Stimulated activated CD8-positive, alpha-beta memory T cell treated with anti-CD3 and anti-CD28 coated beads, Interleukin-15, amount 100 ng/mL, for 24 hours (primary cell): ENCODE results near the gene AGBL4.
"Not testable (repeated sequence)": the region's sequence is repeated elsewhere in the genome, so short reads cannot be mapped to it uniquely, and the experiment has no call there.

Experiments
- DNase-seq: peaks from one replicate; pipeline ENCODE4 v3.0.0-alpha.2; 2020; ENCODE audit warnings: low read depth

Gene AGBL4

GRCh38 chr1:49424782-49425181, 599.0 kb downstream of the AGBL4 start:
- DNase-seq = no peak

- DNase-seq = no peak
These were observed 607.0 kb downstream of the AGBL4 start for GRCh38 chr1:49416758-49417157.

- DNase-seq = no peak
These were observed 615.4 kb downstream of the AGBL4 start for GRCh38 chr1:49408346-49408745.

- no peak for DNase-seq
These were observed 626.7 kb downstream of the AGBL4 start for GRCh38 chr1:49397086-49397485.

- DNase-seq = no peak
These were observed 629.6 kb downstream of the AGBL4 start for GRCh38 chr1:49394200-49394599.

GRCh38 chr1:49389699-49390098, 634.1 kb downstream of the AGBL4 start:
- DNase-seq = no peak

GRCh38 chr1:49364676-49365075, 659.1 kb downstream of the AGBL4 start:
- DNase-seq = no peak

GRCh38 chr1:49363628-49364027, 660.1 kb downstream of the AGBL4 start:
- no peak for DNase-seq

- DNase-seq = no peak
These were observed 665.7 kb downstream of the AGBL4 start for GRCh38 chr1:49358036-49358435.

GRCh38 chr1:49356594-49356993, 667.2 kb downstream of the AGBL4 start:
- DNase-seq = no peak

GRCh38 chr1:49351768-49352167, 672.0 kb downstream of the AGBL4 start:
- no peak for DNase-seq

GRCh38 chr1:49346767-49347349, 676.9 kb downstream of the AGBL4 start:
- no peak for DNase-seq

GRCh38 chr1:49340576-49340975, 683.2 kb downstream of the AGBL4 start:
- DNase-seq = no peak

GRCh38 chr1:49339043-49339442, 684.7 kb downstream of the AGBL4 start:
- DNase-seq = no peak

GRCh38 chr1:49337251-49337650, 686.5 kb downstream of the AGBL4 start:
- DNase-seq = no peak

- no peak for DNase-seq
These were observed 689.8 kb downstream of the AGBL4 start for GRCh38 chr1:49333906-49334305.

GRCh38 chr1:49331066-49331852, 692.5 kb downstream of the AGBL4 start:
- no peak for DNase-seq

GRCh38 chr1:49323925-49324540, 699.7 kb downstream of the AGBL4 start:
- no peak for DNase-seq

- DNase-seq = not testable (repeated sequence)
These were observed 703.3 kb downstream of the AGBL4 start for GRCh38 chr1:49320493-49320892.

GRCh38 chr1:49319426-49319963, 704.3 kb downstream of the AGBL4 start:
- DNase-seq = no peak

GRCh38 chr1:49318218-49318617, 705.5 kb downstream of the AGBL4 start:
- DNase-seq = no peak

- no peak for DNase-seq
These were observed 716.3 kb downstream of the AGBL4 start for GRCh38 chr1:49307457-49307856.

GRCh38 chr1:49306507-49307070, 717.2 kb downstream of the AGBL4 start:
- DNase-seq = no peak
